KMS-11 (cell line): ENCODE data around the gene TMEM59L.

Experiments used
- H2AFZ ChIP-seq: fragments of 200-600 bp; sonication (generic); 2 replicates; pipeline ENCODE4 v1.6.1; 2016; ENCODE audit warnings: antibody characterized with exemption, mixed run types, low read depth
- H3K27ac ChIP-seq: fragments of 200-600 bp; sonication (generic); 2 replicates; pipeline ENCODE4 v1.6.1; 2016; ENCODE audit warnings: mild to moderate bottlenecking, mixed run types
- H3K27me3 ChIP-seq: fragments of 200-600 bp; sonication (generic); 2 replicates; pipeline ENCODE4 v1.6.1; 2017; ENCODE audit warnings: mild to moderate bottlenecking, low read depth, mixed run types, moderate library complexity; ENCODE audit not compliant: insufficient read depth
- H3K36me3 ChIP-seq: fragments of 200-600 bp; sonication (generic); 2 replicates; pipeline ENCODE4 v1.6.1; 2017; ENCODE audit warnings: mild to moderate bottlenecking, mixed run types; ENCODE audit not compliant: insufficient read depth
- H3K4me1 ChIP-seq: fragments of 200-600 bp; sonication (generic); 2 replicates; pipeline ENCODE4 v1.6.1; 2016; ENCODE audit warnings: mild to moderate bottlenecking, low read depth, mixed run types; ENCODE audit not compliant: poor library complexity, severe bottlenecking
- H3K4me2 ChIP-seq: fragments of 200-600 bp; sonication (generic); 2 replicates; pipeline ENCODE4 v1.7.0; 2016; ENCODE audit warnings: mild to moderate bottlenecking, mixed run types
- H3K4me3 ChIP-seq: fragments of 200-600 bp; sonication (generic); IDR thresholded peaks from 2 replicates; pipeline ENCODE4 v1.6.1; 2017; ENCODE audit warnings: low read depth, low read length, mixed read lengths; ENCODE audit not compliant: insufficient read depth
- H3K79me2 ChIP-seq: fragments of 200-600 bp; sonication (generic); 2 replicates; pipeline ENCODE4 v1.6.1; 2016; ENCODE audit warnings: low read depth, mixed run types; ENCODE audit not compliant: insufficient read depth
- H3K9ac ChIP-seq: fragments of 200-600 bp; sonication (generic); 2 replicates; pipeline ENCODE4 v1.6.1; 2016; ENCODE audit warnings: mild to moderate bottlenecking, mixed run types
- H4K20me1 ChIP-seq: fragments of 200-600 bp; sonication (generic); 2 replicates; pipeline ENCODE4 v1.6.1; 2016; ENCODE audit warnings: mild to moderate bottlenecking, mixed run types; ENCODE audit not compliant: insufficient read depth
- TF ChIP-seq, protein P1 (sequence below): fragments of 200-600 bp; sonication (generic); conservative IDR thresholded peaks from 2 replicates; pipeline ENCODE4 v1.6.1; 2017; ENCODE audit warnings: low read depth, mild to moderate bottlenecking, antibody characterized with exemption, low read length, moderate library complexity, mixed read lengths

The TMEM59L gene

DNA sequence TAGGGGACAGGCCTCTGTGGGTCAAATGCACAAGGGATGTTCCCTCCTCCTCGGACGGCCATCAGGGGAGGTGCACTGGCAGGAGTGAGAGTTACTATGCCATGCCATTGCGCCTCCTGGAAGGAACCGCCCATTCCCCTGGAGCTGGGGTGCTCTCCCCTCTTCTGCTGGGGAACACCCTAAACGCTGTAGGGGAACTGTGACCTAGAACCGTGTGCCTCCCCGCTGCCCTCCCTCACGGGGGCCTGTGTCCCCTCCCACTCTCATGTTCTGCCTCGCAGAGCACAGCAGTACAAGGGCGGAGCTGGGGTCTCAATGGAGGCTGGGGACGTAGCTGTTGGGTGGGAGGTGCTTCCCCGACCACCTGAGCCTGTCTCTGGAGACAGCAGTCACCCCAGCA lies 53.6 kb downstream of the TMEM59L start:
- Histone ChIP-seq H4K20me1 (no peaks in the 10 kb centered on the region), H3K4me1 (no peaks in the 10 kb centered on the region), H2AFZ (no peak overlapping the region), H3K4me2 (no peak overlapping the region), H3K27ac (no peak overlapping the region), H3K9ac (no peak overlapping the region), H3K36me3 (no peaks in the 10 kb centered on the region), H3K4me3 (no peak overlapping the region), H3K79me2 (no peaks in the 10 kb centered on the region), H3K27me3 (no peaks in the 10 kb centered on the region)
- TF ChIP-seq, protein P1, sequence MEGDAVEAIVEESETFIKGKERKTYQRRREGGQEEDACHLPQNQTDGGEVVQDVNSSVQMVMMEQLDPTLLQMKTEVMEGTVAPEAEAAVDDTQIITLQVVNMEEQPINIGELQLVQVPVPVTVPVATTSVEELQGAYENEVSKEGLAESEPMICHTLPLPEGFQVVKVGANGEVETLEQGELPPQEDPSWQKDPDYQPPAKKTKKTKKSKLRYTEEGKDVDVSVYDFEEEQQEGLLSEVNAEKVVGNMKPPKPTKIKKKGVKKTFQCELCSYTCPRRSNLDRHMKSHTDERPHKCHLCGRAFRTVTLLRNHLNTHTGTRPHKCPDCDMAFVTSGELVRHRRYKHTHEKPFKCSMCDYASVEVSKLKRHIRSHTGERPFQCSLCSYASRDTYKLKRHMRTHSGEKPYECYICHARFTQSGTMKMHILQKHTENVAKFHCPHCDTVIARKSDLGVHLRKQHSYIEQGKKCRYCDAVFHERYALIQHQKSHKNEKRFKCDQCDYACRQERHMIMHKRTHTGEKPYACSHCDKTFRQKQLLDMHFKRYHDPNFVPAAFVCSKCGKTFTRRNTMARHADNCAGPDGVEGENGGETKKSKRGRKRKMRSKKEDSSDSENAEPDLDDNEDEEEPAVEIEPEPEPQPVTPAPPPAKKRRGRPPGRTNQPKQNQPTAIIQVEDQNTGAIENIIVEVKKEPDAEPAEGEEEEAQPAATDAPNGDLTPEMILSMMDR: no peak

DNA sequence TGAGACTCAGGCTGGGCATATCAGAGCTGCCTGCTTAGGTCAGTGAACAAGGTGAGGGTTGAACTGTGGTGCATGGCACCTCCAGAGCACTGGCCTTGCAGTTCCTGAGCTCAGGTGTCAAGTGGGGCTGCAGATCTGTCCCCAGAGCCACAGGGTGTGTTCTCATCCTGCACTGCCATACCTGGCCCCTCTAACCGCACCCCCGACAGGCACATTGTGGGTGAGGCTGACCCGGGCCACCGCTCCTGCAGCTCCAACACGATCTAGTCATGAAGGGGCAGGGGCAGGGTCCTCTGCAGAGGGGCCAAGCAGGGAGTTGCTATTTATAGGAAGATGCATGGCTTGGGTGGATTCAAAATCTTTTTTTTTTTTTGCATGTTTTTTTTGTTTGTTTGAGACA lies 54.1 kb downstream of the TMEM59L start:
- Histone ChIP-seq H3K79me2 (no peaks in the 10 kb centered on the region), H3K9ac (no peak overlapping the region), H3K27me3 (no peaks in the 10 kb centered on the region), H3K4me3 (no peak overlapping the region), H4K20me1 (no peaks in the 10 kb centered on the region), H3K27ac (no peak overlapping the region), H3K4me1 (no peaks in the 10 kb centered on the region), H3K36me3 (no peaks in the 10 kb centered on the region), H2AFZ (no peak overlapping the region), H3K4me2 (no peak overlapping the region)
- TF ChIP-seq, protein P1: no peak

DNA sequence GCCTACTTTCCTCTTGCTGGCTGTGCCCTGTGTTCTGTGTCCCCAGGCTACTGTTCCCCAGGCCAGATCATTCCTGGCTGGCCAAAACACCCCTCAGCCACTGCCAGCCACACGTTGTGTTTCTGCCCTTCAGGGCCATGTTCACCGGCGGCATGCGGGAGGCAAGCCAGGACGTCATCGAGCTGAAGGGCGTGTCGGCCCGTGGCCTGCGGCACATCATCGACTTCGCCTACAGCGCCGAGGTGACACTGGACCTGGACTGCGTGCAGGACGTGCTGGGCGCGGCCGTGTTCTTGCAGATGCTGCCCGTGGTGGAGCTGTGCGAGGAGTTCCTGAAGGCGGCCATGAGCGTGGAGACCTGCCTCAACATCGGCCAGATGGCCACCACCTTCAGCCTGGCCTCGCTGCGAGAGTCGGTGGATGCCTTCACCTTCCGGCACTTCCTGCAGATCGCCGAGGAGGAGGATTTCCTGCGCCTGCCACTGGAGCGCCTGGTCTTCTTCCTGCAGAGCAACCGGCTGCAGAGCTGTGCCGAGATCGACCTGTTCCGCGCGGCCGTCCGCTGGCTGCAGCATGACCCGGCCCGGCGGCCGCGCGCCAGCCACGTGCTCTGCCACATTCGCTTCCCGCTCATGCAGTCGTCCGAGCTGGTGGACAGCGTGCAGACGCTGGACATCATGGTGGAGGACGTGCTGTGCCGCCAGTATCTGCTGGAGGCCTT lies 55.0 kb downstream of the TMEM59L start:
- TF ChIP-seq, protein P1: no peak
- Histone ChIP-seq H2AFZ (no peak overlapping the region), H3K27me3 (no peaks in the 10 kb centered on the region), H3K36me3 (no peaks in the 10 kb centered on the region), H3K9ac (no peak overlapping the region), H3K4me3 (no peak overlapping the region), H4K20me1 (no peaks in the 10 kb centered on the region), H3K27ac (no peak overlapping the region), H3K4me1 (no peaks in the 10 kb centered on the region), H3K4me2 (no peak overlapping the region), H3K79me2 (no peaks in the 10 kb centered on the region)

DNA sequence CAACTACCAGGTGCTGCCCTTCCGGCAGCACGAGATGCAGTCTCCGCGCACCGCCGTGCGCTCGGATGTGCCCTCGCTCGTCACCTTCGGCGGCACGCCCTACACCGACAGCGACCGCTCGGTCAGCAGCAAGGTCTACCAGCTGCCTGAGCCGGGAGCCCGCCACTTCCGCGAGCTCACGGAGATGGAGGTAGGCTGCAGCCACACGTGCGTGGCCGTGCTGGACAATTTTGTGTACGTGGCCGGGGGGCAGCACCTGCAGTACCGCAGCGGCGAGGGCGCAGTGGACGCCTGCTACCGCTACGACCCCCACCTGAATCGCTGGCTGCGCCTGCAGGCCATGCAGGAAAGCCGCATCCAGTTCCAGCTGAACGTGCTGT lies 55.6 kb downstream of the TMEM59L start:
- H3K9ac ChIP-seq: no peak overlapping the region
- H3K4me1 ChIP-seq: no peaks in the 10 kb centered on the region
- H2AFZ ChIP-seq: no peak overlapping the region
- H3K79me2 ChIP-seq: no peaks in the 10 kb centered on the region
- no peaks in the 10 kb centered on the region for H4K20me1 ChIP-seq
- H3K27me3 ChIP-seq: no peaks in the 10 kb centered on the region
- H3K4me2 ChIP-seq: no peak overlapping the region
- TF ChIP-seq, protein P1: no peak
- no peaks in the 10 kb centered on the region for H3K36me3 ChIP-seq
- no peak overlapping the region for H3K27ac ChIP-seq
- no peak overlapping the region for H3K4me3 ChIP-seq
